ENCODE results near the gene KCND3. TPM values are rescaled to one million over a fixed set of nuclear protein-coding genes. Genes with fewer than 3 reads are reported as not detected.

KCND3 gene
- total and polyA plus RNA-seq, 2 of the 4 experiments (the other 2 are of a cell fraction): under 0.01 to 0.03 TPM

DNA sequence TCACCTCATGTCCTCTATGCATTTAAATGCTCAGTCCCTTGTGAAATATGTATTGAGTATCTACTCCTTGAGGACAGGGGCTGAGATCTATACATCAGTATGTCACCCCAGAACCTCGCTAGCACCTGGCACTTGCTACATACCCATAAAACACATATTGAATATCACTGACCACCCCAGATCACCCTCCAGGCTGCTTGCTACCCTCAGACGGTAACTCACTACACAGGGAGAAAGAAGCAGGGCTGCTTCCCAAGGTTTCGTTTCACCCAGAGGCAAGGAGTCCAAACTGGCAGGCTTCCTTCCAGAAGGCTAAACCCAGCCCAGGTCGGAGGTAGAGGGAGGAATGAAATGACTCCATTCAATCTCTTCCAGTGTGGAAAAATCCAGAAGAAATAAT is 258.8 kb downstream of the KCND3 start:
- BruUV-seq (replicated peaks): no TSS peak
- Histone ChIP-seq H2BK120ac (ENCODE audit: low read depth, low read length) (no peak overlapping the region), H3K9me3 (ENCODE audit: control insufficient read depth, insufficient read depth, low read length) (no peaks in the 10 kb centered on the region), H3K4ac (ENCODE audit: low read depth, low read length) (no peak overlapping the region), H2BK15ac (ENCODE audit: low read depth, low read length) (no peak overlapping the region), H3K27me3 (ENCODE audit: control insufficient read depth, insufficient read depth, low read length) (no peaks in the 10 kb centered on the region), H3K4me2 (ENCODE audit: low read depth, low read length) (no peak overlapping the region), H3K4me1 (ENCODE audit: control insufficient read depth, insufficient read depth, low read length) (peaks cover 13% of the 10 kb centered on the region), H3K18ac (ENCODE audit: low read depth, low read length) (no peak overlapping the region), H3K14ac (replicated peaks; ENCODE audit: low read depth, low read length) (no peak overlapping the region), H4K5ac (ENCODE audit: low read depth, low read length) (no peak overlapping the region), H3K56ac (ENCODE audit: extremely low read depth, insufficient read depth, low read length) (no peak overlapping the region), H2BK5ac (ENCODE audit: low read depth, low read length, poor library complexity, severe bottlenecking) (no peak overlapping the region), H4K8ac (ENCODE audit: low read depth in 2 of 2, low read length in 2 of 2) (no peak overlapping the region), H3K9me1 (ENCODE audit: insufficient read depth, low read length) (peaks cover 13% of the 10 kb centered on the region), H3K36me3 (ENCODE audit: control insufficient read depth, insufficient read depth, low read length) (peaks cover 5% of the 10 kb centered on the region; the same call in 1 of the 2 replicates), H3K23ac (ENCODE audit: low read depth, low read length) (no peak overlapping the region), H4K20me1 (ENCODE audit: insufficient read depth, low read length) (peaks cover 4% of the 10 kb centered on the region; the same call in 1 of the 2 replicates), H4K91ac (ENCODE audit: insufficient read depth, low read depth, low read length) (no peak overlapping the region), H3K9ac (ENCODE audit: low read depth, low read length) (no peak overlapping the region), H2AFZ (replicated peaks; ENCODE audit: low read length, poor library complexity) (no peak overlapping the region), H2AK9ac (replicated peaks; ENCODE audit: low read depth, low read length, poor library complexity) (no peak overlapping the region), H2BK20ac (ENCODE audit: low read depth, low read length) (no peak overlapping the region), H3K4me3 (ENCODE audit: insufficient read depth, low read depth, low read length) (no peak overlapping the region), H2AK5ac (ENCODE audit: low read depth, low read length) (no peak overlapping the region), H3K27ac (ENCODE audit: insufficient read depth, low read length) (no peak overlapping the region), H3K79me1 (ENCODE audit: low read depth in 1 of 2, low read length in 2 of 2) (peaks cover 11 to 43% of the 10 kb centered on the region in 2 experiments; a peak in 2 of 4 replicates)
- ChIA-PET POLR2A (ENCODE audit: unreplicated experiment) (no interaction called here), CTCF (no interaction called here)
- dilution Hi-C loops (cut with HindIII; ENCODE audit: low sequenced_read_pairs, unreplicated experiment): no loop called here
- intact Hi-C loops (cut with micrococcal nuclease): no loop called here
- in situ Hi-C loops (cut with MboI; ENCODE audit: low sequenced_read_pairs): no loop called here
- ATAC-seq (ENCODE audit: low read depth) (no peak), DNase-seq (no peak)
- no CpG with 5 or more reads among the region's 4 CpGs for WGBS, 2 experiments (ENCODE audit: extremely low coverage in 2 of 2, insufficient read length in 1 of 2)
- TF ChIP-seq RAD21 (IDR thresholded peaks at IDR 0.05; ENCODE audit: low read length): no peak
- no peak for TF ChIP-seq BHLHE40 (IDR thresholded peaks at IDR 0.05; ENCODE audit: low read depth, low read length)
- no peak for TF ChIP-seq CEBPB (IDR thresholded peaks at IDR 0.05; ENCODE audit: low read depth, low read length)
- TF ChIP-seq FOS (IDR thresholded peaks at IDR 0.05; ENCODE audit: low read depth, low read length): no peak
- no peak for TF ChIP-seq POLR2A (IDR thresholded peaks at IDR 0.05; ENCODE audit: low read depth, low read length)
- no peak for TF ChIP-seq RCOR1 (IDR thresholded peaks at IDR 0.05; ENCODE audit: insufficient replicate concordance, low read length)
- TF ChIP-seq MAZ (IDR thresholded peaks at IDR 0.05; ENCODE audit: borderline replicate concordance, low read depth, low read length): no peak
- TF ChIP-seq, protein P1, sequence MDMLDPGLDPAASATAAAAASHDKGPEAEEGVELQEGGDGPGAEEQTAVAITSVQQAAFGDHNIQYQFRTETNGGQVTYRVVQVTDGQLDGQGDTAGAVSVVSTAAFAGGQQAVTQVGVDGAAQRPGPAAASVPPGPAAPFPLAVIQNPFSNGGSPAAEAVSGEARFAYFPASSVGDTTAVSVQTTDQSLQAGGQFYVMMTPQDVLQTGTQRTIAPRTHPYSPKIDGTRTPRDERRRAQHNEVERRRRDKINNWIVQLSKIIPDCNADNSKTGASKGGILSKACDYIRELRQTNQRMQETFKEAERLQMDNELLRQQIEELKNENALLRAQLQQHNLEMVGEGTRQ (IDR thresholded peaks at IDR 0.05; ENCODE audit: low read depth, low read length): no peak
- TF ChIP-seq NFE2L2 (IDR thresholded peaks at IDR 0.05; ENCODE audit: low read depth, low read length): no peak
- no peak for TF ChIP-seq MAFK (IDR thresholded peaks at IDR 0.05; ENCODE audit: low read depth, low read length)
- TF ChIP-seq, protein P2, sequence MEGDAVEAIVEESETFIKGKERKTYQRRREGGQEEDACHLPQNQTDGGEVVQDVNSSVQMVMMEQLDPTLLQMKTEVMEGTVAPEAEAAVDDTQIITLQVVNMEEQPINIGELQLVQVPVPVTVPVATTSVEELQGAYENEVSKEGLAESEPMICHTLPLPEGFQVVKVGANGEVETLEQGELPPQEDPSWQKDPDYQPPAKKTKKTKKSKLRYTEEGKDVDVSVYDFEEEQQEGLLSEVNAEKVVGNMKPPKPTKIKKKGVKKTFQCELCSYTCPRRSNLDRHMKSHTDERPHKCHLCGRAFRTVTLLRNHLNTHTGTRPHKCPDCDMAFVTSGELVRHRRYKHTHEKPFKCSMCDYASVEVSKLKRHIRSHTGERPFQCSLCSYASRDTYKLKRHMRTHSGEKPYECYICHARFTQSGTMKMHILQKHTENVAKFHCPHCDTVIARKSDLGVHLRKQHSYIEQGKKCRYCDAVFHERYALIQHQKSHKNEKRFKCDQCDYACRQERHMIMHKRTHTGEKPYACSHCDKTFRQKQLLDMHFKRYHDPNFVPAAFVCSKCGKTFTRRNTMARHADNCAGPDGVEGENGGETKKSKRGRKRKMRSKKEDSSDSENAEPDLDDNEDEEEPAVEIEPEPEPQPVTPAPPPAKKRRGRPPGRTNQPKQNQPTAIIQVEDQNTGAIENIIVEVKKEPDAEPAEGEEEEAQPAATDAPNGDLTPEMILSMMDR (conservative IDR thresholded peaks at IDR 0.05; ENCODE audit: low read depth, low read length): no peak
- no peak for TF ChIP-seq CHD1 (IDR thresholded peaks at IDR 0.05; ENCODE audit: low read depth, low read length)
- TF ChIP-seq, protein P3, sequence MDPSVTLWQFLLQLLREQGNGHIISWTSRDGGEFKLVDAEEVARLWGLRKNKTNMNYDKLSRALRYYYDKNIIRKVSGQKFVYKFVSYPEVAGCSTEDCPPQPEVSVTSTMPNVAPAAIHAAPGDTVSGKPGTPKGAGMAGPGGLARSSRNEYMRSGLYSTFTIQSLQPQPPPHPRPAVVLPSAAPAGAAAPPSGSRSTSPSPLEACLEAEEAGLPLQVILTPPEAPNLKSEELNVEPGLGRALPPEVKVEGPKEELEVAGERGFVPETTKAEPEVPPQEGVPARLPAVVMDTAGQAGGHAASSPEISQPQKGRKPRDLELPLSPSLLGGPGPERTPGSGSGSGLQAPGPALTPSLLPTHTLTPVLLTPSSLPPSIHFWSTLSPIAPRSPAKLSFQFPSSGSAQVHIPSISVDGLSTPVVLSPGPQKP (IDR thresholded peaks at IDR 0.05; ENCODE audit: borderline replicate concordance, low read depth, low read length): no peak
- TF ChIP-seq MXI1 (IDR thresholded peaks at IDR 0.05; ENCODE audit: borderline replicate concordance, low read depth, low read length): no peak
- no peak for TF ChIP-seq SMC3 (IDR thresholded peaks at IDR 0.05; ENCODE audit: low read depth, low read length)
- no peak for TF ChIP-seq RFX5 (IDR thresholded peaks at IDR 0.05; ENCODE audit: low read depth, low read length)

All from IMR-90 (cell line).